ENCODE measurements around the gene EXOG. TPM values are rescaled to one million over a fixed set of nuclear protein-coding genes. Genes with fewer than 3 reads are reported as not detected.

The EXOG gene
- total and polyA plus RNA-seq, 4 donors = 3.1 to 16.5 (median 11.1) TPM

- Histone ChIP-seq H3K9ac (ENCODE audit: insufficient read depth in 1 of 2, low read length in 2 of 2) (no peak overlapping the region), H3K9me3 (ENCODE audit: control insufficient read depth in 4 of 4, insufficient read depth in 3 of 4, low read length in 3 of 4) (peaks cover 0 to 3% (median 0%) of the 10 kb centered on the region in 4 donors), H3K36me3 (ENCODE audit: control insufficient read depth in 4 of 4, insufficient read depth in 4 of 4, low read length in 4 of 4) (no peaks in the 10 kb centered on the region), H3K27ac (ENCODE audit: low read depth in 1 of 2, low read length in 1 of 2) (no peak overlapping the region), H3K27me3 (ENCODE audit: control insufficient read depth in 3 of 3, insufficient read depth in 3 of 3, low read length in 2 of 3) (no peaks in the 10 kb centered on the region), H3K4me3 (no peak overlapping the region), H3K4me1 (ENCODE audit: control insufficient read depth in 5 of 5, insufficient read depth in 5 of 5, low read length in 5 of 5) (peaks cover 0 to 12% (median 6%) of the 10 kb centered on the region in 5 donors)
- DNase-seq (no peak), ATAC-seq (ENCODE audit: insufficient read depth, low FRiP score) (peak; percentile 22)
- WGBS, 2 donors = 70 to 90% methylated on average over 3 of the region's 3 CpGs
- TF ChIP-seq CTCF (IDR thresholded peaks at IDR 0.05; ENCODE audit: control extremely low read depth, extremely low read depth) = no peak
Observed at GRCh38 chr3:38471260-38471857, 24.8 kb upstream of the EXOG start.

GRCh38 chr3:38472342-38472741 is 23.8 kb upstream of the EXOG start:
- no peak for TF ChIP-seq CTCF (IDR thresholded peaks at IDR 0.05; ENCODE audit: control extremely low read depth, extremely low read depth)
- no peaks in the 10 kb centered on the region for H3K36me3 ChIP-seq (ENCODE audit: control insufficient read depth in 4 of 4, insufficient read depth in 4 of 4, low read length in 4 of 4)
- H3K4me1 ChIP-seq (ENCODE audit: control insufficient read depth in 5 of 5, insufficient read depth in 5 of 5, low read length in 5 of 5) = peaks cover 0 to 12% (median 6%) of the 10 kb centered on the region in 5 donors
- no peak overlapping the region for H3K27ac ChIP-seq (ENCODE audit: low read depth in 1 of 2, low read length in 1 of 2)
- no peaks in the 10 kb centered on the region for H3K27me3 ChIP-seq (ENCODE audit: control insufficient read depth in 3 of 3, insufficient read depth in 3 of 3, low read length in 2 of 3)
- peaks cover 0 to 3% (median 0%) of the 10 kb centered on the region in 4 donors for H3K9me3 ChIP-seq (ENCODE audit: control insufficient read depth in 4 of 4, insufficient read depth in 3 of 4, low read length in 3 of 4)
- no peak overlapping the region for H3K9ac ChIP-seq (ENCODE audit: insufficient read depth in 1 of 2, low read length in 2 of 2)
- DNase-seq = no peak
- H3K4me3 ChIP-seq = no peak overlapping the region
- WGBS, 2 donors = 85 to 100% methylated on average over 1 of the region's 1 CpG
- no peak for ATAC-seq (ENCODE audit: insufficient read depth, low FRiP score)

- no peak for ATAC-seq (ENCODE audit: insufficient read depth, low FRiP score)
- H3K36me3 ChIP-seq (ENCODE audit: control insufficient read depth in 4 of 4, insufficient read depth in 4 of 4, low read length in 4 of 4) = peaks cover 0 to 2% (median 0%) of the 10 kb centered on the region in 4 donors
Observed at GRCh38 chr3:38473229-38473628, 22.9 kb upstream of the EXOG start.

More at GRCh38 chr3:38473229-38473628, 22.9 kb upstream of the EXOG start:
- Histone ChIP-seq H3K9me3 (ENCODE audit: control insufficient read depth in 4 of 4, insufficient read depth in 3 of 4, low read length in 3 of 4) (peaks cover 0 to 3% (median 0%) of the 10 kb centered on the region in 4 donors), H3K9ac (ENCODE audit: insufficient read depth in 1 of 2, low read length in 2 of 2) (no peak overlapping the region), H3K27ac (ENCODE audit: low read depth in 1 of 2, low read length in 1 of 2) (no peak overlapping the region), H3K27me3 (ENCODE audit: control insufficient read depth in 3 of 3, insufficient read depth in 3 of 3, low read length in 2 of 3) (no peaks in the 10 kb centered on the region), H3K4me1 (ENCODE audit: control insufficient read depth in 5 of 5, insufficient read depth in 5 of 5, low read length in 5 of 5) (peaks cover 0 to 12% (median 6%) of the 10 kb centered on the region in 5 donors), H3K4me3 (no peak overlapping the region)
- no peak for TF ChIP-seq CTCF (IDR thresholded peaks at IDR 0.05; ENCODE audit: control extremely low read depth, extremely low read depth)
- WGBS, 2 donors = 94 to 97% methylated on average over 2 of the region's 2 CpGs
- peak in 1 of 3 donors; percentile 51 for DNase-seq

All from lung (tissue), 12 donors.